Suprapubic skin (tissue), 4 donors: Measurements from ENCODE around the gene SRGAP2B.
"Not testable (repeated sequence)": the region's sequence is repeated elsewhere in the genome, so short reads cannot be mapped to it uniquely, and the experiment has no call there.

Experiments used
- CTCF ChIP-seq, 2 donors: fragments of 200-600 bp in 1 of 2; fragments of 450-650 bp in 1 of 2; sonication (generic) in 1 of 2; IDR thresholded peaks; one replicate each; pipeline ENCODE4 v1.5.1; 2016 to 2019; ENCODE audit warnings: antibody characterized with exemption in 2 of 2, mild to moderate bottlenecking in 1 of 2, moderate library complexity in 1 of 2
- EP300 ChIP-seq: sonication (generic); formaldehyde crosslinking; IDR thresholded peaks from one replicate; pipeline ENCODE4 v1.6.1; 2017; ENCODE audit warnings: antibody characterized with exemption
- POLR2A ChIP-seq, 2 donors: fragments of 450-650 bp; IDR thresholded peaks; one replicate each; pipeline ENCODE4 v1.6.1; 2017; ENCODE audit warnings: antibody characterized with exemption in 2 of 2, mild to moderate bottlenecking in 2 of 2, moderate library complexity in 2 of 2
- POLR2AphosphoS5 ChIP-seq, 3 donors: sonication (generic); formaldehyde crosslinking; IDR thresholded peaks; one replicate each; pipeline ENCODE4 v1.6.1; 2017; ENCODE audit warnings: antibody characterized with exemption in 3 of 3

DNA sequence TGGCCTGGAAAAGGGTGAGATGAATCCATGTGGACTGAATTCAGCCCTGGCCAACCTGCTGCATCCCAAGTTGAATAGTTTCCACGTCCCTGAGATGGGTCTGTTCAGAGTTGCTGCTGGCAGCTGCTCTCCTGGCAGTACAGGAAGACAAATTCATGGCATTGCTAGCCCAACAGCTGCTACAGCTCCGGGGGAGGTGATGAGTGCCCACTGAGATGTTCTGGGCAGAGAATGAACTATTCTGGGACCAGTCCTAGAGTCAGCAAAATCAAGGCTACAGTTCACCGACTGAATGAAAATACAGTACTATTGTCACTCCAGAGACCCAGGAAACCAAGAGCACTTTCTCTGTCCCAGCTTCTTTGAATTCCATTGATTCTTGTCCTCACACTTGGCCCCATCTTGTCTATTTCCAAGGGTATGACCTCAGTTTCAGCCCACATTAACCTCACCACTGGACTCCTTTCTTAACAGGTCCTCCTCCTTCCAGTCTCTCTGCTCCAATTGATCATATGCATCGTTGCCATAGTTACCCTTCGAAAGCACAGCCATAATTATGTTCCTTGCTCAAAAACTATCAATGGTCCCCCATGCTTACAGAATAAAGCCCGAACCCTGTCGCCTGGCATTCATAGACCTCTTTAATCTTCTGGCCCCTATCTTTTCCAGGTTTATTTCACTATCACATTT, 108.8 kb downstream of the SRGAP2B start:
- TF ChIP-seq CTCF (IDR thresholded peaks at IDR 0.05); EP300; POLR2A (IDR thresholded peaks at IDR 0.05); POLR2AphosphoS5 (IDR thresholded peaks at IDR 0.05): not testable (repeated sequence)
